Stimulated activated naive CD8-positive, alpha-beta T cell treated with anti-CD3 and anti-CD28 coated beads, Interleukin-15, amount 100 ng/mL, for 72 hours (primary cell): ENCODE results near the gene CRIM1.

ENCODE experiments used
- ATAC-seq: fragments of 150-1000 bp; cut with Tn5 transposase; 2 replicates; pipeline ENCODE4 v1.10.0; 2021; ENCODE audit warnings: mild to moderate bottlenecking, moderate library complexity
- DNase-seq, 2 donors: peaks; one replicate each; pipeline ENCODE4 v3.0.0; 2021 to 2022
- H3K27ac Mint-ChIP-seq, 2 donors: one replicate each; pipeline ENCODE4 v1.8.0; 2022; ENCODE audit warnings: mild to moderate bottlenecking in 2 of 2, mixed read lengths in 2 of 2, moderate library complexity in 2 of 2
- H3K27me3 Mint-ChIP-seq: one replicate; pipeline ENCODE4 v1.8.0; 2022; ENCODE audit warnings: mixed read lengths
- H3K4me1 Mint-ChIP-seq: one replicate; pipeline ENCODE4 v1.8.0; 2022; ENCODE audit warnings: mild to moderate bottlenecking, mixed read lengths
- H3K4me3 Mint-ChIP-seq, 2 donors: one replicate each; pipeline ENCODE4 v1.8.0; 2022; ENCODE audit warnings: mild to moderate bottlenecking in 2 of 2, mixed read lengths in 2 of 2, moderate library complexity in 1 of 2
- H3K9me3 Mint-ChIP-seq, 2 donors: one replicate each; pipeline ENCODE4 v1.8.0; 2022; ENCODE audit warnings: mixed read lengths in 2 of 2

The CRIM1 gene

DNA sequence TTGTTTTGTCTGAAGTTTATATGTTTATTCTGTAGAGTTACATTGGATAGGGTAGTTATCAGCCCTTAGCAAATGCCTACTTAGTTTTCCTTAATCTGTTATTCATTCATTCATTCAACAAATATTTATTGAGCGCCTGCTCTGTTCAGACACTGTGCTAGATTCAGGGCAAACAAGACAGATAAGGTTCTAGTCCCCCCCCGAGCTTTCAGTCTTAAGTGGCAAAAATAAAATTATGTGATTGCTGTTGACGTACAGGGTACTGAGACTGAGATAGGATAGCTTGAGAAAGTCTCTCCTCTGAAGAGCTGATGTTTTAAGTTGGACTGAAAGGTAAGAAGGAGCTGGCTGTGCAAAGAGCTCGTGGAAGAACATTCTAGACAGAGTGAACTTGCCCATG, 58.7 kb downstream of the CRIM1 start:
- H3K4me1 Mint-ChIP-seq = no peaks in the 10 kb centered on the region
- H3K4me3 Mint-ChIP-seq = no peak overlapping the region
- peak overlapping the region in 1 of 2 donors; percentile 52 for H3K27ac Mint-ChIP-seq
- H3K9me3 Mint-ChIP-seq = no peaks in the 10 kb centered on the region
- DNase-seq = no peak
- peaks cover 10% of the 10 kb centered on the region for H3K27me3 Mint-ChIP-seq
- no peak for ATAC-seq

DNA sequence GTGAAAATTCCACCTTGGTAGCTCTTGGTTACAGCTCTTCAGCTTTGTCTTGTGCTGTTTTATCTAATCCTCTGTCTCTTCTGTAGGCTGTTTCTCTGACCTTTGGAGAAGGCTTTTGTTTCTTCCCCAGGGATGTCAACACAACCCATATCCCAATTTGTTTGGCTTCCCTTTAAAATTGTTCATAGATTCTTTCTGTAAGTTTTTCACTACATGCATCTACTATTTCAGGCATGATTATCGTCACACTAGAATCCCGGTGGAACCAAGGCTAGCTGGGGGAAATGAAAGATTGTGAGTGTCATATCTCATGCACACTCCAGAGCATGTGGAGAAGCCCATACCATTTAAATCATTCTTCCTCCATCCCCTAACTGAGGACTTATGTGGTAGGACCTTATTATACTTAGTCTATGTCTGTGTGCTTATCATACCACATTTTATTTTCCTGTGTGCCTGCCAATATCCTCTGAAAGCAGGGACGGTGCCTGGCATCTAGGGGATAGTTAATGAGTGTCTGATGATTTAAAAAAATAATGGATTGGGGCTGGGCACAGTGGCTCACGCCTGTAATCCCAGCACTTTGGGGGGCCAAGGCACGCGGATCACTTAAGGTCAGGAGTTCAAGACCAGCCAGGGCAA, 59.9 kb downstream of the CRIM1 start:
- ATAC-seq (no peak), DNase-seq (no peak)
- Mint-ChIP-seq H3K4me1 (no peaks in the 10 kb centered on the region), H3K27me3 (no peaks in the 10 kb centered on the region), H3K9me3 (no peaks in the 10 kb centered on the region), H3K27ac (no peak overlapping the region), H3K4me3 (no peak overlapping the region)

DNA sequence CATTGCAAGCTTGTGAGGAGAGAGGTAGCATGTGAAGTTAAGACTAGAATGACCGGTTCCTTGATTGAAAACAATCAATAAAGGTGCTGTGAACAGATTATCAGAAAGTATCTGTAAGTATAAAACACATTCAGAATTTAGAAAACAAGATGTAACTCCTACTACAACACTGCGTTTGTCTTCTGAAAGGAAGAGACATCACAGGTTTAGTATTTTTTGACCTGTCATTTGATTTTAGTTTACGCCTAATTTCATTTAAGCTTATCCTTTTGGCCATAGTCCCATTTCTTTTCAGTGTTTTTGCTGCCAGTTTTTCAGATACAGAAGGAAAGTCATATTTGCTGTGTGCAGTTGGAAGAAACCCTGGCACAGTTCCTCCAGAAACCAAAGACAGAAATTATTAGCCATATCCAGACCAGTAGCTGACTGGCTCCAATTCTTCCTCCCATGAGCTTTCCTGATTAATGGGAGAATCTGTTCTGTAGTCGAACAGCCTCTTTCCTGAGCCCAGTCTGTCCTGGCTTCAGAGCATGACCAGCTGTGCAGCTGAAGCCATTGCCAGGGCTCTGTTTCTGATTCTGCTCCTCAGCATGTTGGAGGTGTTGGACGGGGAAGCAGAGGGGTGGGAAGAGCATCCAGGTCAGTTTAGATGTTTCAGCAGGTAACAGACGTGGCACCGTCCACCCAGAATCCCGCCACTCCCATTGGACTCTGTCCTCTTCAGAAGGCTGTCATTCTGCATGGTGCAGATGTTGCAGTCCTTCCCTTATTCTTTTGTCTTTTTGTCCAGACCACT, 61.0 kb downstream of the CRIM1 start:
- no peak overlapping the region for H3K27ac Mint-ChIP-seq
- ATAC-seq (no peak), DNase-seq (no peak)
- H3K4me3 Mint-ChIP-seq = no peak overlapping the region
- H3K9me3 Mint-ChIP-seq = no peaks in the 10 kb centered on the region
- no peaks in the 10 kb centered on the region for H3K4me1 Mint-ChIP-seq
- no peaks in the 10 kb centered on the region for H3K27me3 Mint-ChIP-seq

DNA sequence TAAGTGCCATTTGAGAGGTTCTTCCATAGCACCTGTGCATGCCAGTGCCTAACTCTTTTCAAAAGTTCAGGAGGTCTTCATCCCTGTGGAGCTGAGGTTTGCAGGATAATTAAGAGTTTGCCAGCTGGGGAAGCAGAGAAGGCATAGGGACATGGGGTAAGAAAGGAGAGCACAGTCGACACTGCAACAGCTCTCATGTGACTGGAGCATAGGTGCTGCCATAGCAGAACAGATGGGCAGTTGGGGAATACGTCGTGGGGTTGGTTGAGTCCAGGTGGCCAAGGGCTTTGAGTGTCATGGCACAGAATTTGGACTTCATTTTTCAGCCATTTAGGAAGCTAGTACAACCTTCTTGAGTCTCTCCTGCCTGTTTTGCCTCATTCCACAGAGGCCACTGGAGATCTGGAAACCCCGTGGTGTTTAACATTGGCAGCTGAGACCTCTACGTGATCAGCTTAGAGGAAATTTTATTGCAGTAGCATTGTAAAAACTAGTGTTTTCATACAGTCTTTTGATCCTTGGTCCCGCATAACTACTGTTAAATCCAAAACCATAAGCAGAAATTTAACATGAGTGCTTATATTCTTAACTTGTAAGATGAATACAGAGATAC, 65.1 kb downstream of the CRIM1 start:
- no peaks in the 10 kb centered on the region for H3K4me1 Mint-ChIP-seq
- ATAC-seq (no peak), DNase-seq (no peak)
- H3K9me3 Mint-ChIP-seq = no peaks in the 10 kb centered on the region
- H3K27ac Mint-ChIP-seq = no peak overlapping the region
- H3K27me3 Mint-ChIP-seq = no peaks in the 10 kb centered on the region
- H3K4me3 Mint-ChIP-seq = no peak overlapping the region

DNA sequence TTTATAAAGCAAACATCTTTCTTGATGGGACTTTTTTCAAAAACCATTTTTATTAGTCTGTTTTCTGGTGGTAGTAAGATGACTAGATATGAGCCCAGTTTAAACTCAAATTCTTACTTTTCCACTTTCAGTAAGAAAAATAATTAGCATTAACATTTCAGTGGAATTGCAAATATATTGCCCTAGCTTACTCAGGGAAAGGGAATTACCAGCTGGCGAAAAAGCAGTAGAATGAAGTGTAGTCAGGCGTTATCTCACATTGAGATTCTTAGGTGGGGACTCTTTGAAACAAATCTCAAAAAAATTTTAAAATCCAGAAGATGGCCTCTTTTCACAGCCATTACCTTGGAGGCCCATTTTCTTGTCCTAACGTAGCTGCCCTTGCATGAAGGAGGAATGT, 65.8 kb downstream of the CRIM1 start:
- no peak for ATAC-seq

DNA sequence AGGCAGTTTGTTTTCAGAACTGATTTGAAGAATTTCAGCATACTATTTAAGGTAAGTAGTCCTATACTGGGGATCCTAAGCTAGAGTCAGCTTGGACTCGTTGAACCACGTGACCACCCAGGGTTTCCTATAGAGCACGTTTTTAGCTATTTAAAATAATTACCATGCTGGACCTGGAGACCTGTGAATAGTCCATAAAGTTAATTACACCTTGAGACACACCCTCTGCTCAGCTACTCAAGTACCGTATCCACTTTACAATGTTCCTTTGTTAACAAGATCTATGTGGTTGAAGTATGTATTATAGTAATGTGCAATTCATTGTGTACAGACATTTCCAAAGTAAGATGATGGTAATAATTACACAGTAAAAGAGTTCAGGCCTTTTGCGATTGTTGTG, 67.6 kb downstream of the CRIM1 start:
- DNase-seq (no peak), ATAC-seq (no peak)
- Mint-ChIP-seq H3K4me3 (no peak overlapping the region), H3K27me3 (no peaks in the 10 kb centered on the region), H3K9me3 (no peaks in the 10 kb centered on the region), H3K27ac (no peak overlapping the region), H3K4me1 (no peaks in the 10 kb centered on the region)

More for the DNA sequence above, 65.8 kb downstream of the CRIM1 start:
- H3K4me3 Mint-ChIP-seq = no peak overlapping the region
- H3K27ac Mint-ChIP-seq = no peak overlapping the region
- no peaks in the 10 kb centered on the region for H3K4me1 Mint-ChIP-seq
- no peak for DNase-seq
- no peaks in the 10 kb centered on the region for H3K9me3 Mint-ChIP-seq
- H3K27me3 Mint-ChIP-seq = no peaks in the 10 kb centered on the region

DNA sequence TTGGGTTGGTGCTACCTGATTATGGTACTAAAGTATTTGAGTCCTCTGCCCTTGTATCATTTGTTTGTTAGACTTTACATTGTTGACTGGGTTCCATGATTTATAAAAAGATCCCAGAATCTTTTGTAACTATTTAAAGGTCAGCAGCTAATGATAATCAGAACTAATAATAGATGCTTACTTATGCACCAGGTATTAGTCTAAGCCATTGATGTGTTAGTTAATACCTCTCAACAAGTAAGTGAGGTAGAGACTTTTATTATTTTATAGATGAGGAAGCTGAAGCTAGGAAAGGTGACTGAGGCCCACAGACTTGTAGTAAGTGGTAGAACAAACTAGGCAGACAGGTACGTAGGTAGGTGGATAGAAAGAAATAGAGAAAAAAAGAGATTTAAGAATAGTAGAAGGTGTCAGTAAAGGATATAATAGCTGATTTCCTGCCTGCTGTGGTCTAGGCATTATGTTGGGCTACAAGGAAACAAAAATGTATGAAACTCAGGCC, 68.1 kb downstream of the CRIM1 start:
- Mint-ChIP-seq H3K4me3 (no peak overlapping the region), H3K9me3 (no peaks in the 10 kb centered on the region), H3K27me3 (no peaks in the 10 kb centered on the region), H3K27ac (peak overlapping the region in 1 of 2 donors; percentile 69), H3K4me1 (no peaks in the 10 kb centered on the region)
- ATAC-seq (no peak), DNase-seq (no peak)

DNA sequence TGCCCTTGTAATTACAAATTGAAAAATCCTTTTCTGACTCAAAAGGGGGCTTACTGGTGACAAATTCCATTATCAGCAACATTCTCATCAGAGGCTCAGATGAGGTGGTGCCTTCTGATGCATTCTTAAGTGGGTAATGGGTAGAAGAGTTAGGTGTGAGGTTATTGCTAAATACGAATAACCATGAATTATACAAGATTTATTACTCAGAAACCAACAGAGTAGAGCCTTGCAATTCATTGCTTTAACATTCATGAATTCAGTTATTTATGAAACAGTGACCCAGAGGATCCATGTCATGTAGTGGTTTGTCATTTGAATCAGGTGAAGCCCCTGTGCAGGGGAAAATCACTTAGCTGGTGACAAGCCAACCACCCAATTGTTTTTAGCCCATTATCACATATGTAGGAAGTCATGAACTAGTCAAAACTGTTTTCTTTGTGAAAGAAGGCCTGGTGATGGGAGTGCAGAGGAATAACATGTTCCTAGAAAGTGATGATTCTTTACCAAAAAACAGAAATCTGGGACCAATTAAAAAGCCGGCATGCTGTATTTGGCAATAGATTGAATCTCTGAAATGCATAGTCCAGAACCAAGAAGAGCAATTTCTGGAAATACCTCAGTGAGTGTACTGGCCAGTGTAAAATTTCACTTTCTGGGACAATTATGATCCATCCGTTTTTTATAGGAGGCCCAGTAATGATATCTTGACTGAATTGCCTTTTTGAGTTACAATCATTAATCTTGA, 70.2 kb downstream of the CRIM1 start:
- Mint-ChIP-seq H3K4me1 (no peaks in the 10 kb centered on the region), H3K4me3 (no peak overlapping the region), H3K27ac (no peak overlapping the region), H3K9me3 (no peaks in the 10 kb centered on the region), H3K27me3 (no peaks in the 10 kb centered on the region)
- ATAC-seq = no peak
- DNase-seq = no peak

DNA sequence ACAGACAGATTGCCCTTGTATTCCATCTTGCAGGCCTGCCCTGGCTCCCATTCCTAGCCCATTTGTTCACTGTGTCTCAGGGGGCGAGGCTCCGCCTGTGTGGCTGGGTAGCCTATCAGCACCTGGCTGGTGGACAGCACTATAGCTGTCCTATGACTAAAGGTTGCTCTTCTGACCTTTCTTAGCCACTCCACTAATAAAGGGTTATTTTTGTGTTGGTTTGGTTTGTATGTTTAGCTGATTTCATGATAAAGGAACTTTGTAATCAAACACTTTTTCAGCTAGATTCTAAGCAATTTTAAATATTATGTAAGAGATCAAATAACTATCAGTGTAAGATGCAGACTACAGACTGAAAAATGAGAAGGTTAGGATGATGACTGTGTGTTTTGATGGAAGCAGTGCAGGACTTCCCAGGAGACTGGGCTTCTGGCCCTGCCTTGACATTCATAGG, 72.2 kb downstream of the CRIM1 start:
- Mint-ChIP-seq H3K27me3 (no peaks in the 10 kb centered on the region), H3K9me3 (no peaks in the 10 kb centered on the region), H3K27ac (no peak overlapping the region), H3K4me3 (no peak overlapping the region), H3K4me1 (no peaks in the 10 kb centered on the region)
- no peak for DNase-seq
- peak; percentile 49 for ATAC-seq

DNA sequence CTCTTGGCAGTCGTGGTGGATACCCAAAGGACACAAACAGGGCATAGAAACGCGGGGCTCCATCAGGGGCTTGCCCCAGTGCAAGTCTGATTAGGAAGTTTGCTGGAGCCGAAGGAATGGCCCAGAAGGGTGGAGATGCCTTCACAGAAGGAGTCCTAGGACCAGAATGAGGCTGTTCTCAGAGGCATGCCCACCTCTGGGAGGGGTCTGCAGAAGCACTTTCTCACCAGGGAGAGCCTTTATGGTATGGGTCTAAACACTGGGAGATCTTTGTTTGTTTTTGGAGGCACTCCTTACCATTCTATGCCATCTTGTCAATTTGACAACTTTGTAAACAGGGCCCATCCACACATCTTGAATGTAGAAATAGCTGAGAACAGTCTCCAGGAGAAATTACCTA, 75.0 kb downstream of the CRIM1 start:
- DNase-seq (no peak), ATAC-seq (no peak)
- Mint-ChIP-seq H3K27me3 (no peaks in the 10 kb centered on the region), H3K27ac (no peak overlapping the region), H3K4me1 (no peaks in the 10 kb centered on the region), H3K4me3 (no peak overlapping the region), H3K9me3 (no peaks in the 10 kb centered on the region)

DNA sequence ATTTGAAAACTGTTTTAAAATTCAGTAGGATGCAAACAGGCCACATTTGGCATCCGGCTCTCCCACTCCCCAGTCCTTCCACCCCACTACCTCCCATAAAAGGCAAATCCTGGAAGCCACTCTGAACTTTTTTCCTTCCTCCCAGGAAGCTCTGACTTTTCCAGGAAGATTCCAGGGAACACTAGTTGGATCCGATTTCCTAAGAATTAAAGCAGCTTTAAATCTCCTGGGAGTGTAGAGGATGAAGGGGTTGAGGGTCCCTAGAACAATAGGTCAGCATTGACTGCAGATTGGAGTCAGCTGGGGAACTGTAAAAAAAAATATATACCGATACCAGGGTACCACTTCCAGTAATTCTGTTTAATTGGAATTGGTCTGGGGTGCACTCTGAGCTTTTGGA, 76.9 kb downstream of the CRIM1 start:
- ATAC-seq (no peak), DNase-seq (no peak)
- no peak overlapping the region for H3K4me3 Mint-ChIP-seq
- H3K9me3 Mint-ChIP-seq = no peaks in the 10 kb centered on the region
- H3K27me3 Mint-ChIP-seq = no peaks in the 10 kb centered on the region
- no peak overlapping the region for H3K27ac Mint-ChIP-seq
- H3K4me1 Mint-ChIP-seq = no peaks in the 10 kb centered on the region

DNA sequence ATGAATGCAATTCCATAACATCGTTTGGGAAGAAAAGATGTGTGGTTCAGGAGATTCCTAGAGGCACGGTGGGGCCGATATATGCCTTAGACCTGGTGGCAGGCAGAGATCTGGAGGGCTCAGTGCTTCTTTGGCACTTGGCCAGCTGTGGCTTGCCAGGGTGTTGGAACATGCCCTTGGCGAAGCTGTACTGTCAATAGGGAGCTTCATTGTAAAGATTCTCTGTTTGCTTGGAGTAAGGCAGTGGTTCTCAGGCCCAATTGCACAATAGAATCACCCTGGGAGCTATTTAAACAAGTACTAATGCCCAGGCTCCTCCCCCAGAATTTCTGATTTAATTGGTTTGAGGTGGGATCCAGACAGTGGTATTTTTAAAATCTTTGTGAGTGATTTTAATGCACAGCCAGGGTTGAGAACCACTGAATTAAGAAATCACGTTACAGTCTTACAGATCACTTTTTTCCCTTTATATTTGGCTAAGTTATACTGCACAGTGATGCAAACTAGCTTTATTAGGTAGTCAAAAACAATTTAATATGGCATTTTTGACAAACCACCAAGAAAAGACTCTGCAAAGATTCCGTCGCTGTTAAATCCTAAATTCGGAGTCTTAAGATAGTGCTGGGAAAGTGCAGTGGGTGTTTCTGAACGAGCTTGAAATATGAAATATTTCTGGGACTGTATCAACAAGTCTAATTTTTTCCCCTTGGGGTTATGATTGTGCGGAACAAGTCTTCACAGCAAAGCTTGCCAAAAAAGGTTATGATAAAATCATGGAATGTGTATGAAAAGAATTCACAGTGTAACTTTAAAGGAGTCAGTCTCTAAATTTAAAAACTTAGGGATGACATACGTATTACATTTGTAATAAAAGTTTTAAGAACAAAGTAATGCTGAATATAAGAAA, 78.0 kb downstream of the CRIM1 start:
- DNase-seq (no peak), ATAC-seq (no peak)
- Mint-ChIP-seq H3K27me3 (no peaks in the 10 kb centered on the region), H3K4me3 (no peak overlapping the region), H3K4me1 (no peaks in the 10 kb centered on the region), H3K27ac (no peak overlapping the region), H3K9me3 (no peaks in the 10 kb centered on the region)

DNA sequence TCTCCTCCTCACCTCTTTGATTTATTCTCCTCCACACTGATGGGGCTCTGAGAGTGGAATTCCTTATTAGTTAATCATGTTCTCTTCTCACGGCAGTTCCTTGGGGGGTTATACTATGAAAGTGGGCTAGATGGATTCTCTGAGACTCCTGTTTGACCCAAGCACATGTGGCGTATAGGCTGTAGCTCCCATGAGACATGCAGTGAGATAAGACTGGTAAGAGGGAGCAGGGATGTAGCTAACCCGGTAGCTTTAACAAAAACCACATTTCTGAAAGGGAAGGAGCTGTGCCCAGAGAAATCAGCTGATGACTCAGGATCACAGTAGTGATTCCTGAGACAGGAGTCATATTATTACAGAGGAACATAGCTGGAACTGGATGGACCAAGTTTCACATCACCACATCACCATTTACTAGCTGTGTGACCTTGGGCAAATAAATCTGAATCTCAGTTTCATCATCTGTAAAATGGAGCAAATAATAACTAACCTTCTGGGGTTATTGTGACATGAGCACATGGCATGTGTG, 82.9 kb downstream of the CRIM1 start:
- Mint-ChIP-seq H3K27me3 (no peaks in the 10 kb centered on the region), H3K4me1 (peaks cover 11% of the 10 kb centered on the region)
- no peak for DNase-seq

DNA sequence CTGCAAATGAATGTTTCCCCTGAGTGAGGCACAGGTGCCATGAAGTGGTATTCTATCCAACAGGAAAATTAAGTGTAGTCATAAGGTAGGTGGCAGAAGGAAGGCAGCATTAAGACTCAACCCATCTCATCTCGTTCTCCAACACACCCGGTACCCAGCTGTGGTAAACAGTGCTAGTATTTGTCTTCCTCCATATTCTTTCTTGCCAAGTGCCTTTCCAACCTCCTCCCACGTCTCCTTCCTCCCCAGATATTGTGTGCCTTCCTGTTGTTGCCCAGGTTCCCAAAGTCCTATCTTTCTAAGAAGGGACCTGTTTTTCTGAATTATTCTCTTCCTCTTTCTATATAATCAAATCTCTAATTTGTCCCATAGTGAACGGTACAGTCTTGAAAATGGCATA, 83.5 kb downstream of the CRIM1 start:
- H3K9me3 Mint-ChIP-seq = no peaks in the 10 kb centered on the region
- H3K27ac Mint-ChIP-seq = no peak overlapping the region
- no peak overlapping the region for H3K4me3 Mint-ChIP-seq
- H3K4me1 Mint-ChIP-seq = peaks cover 11% of the 10 kb centered on the region
- no peaks in the 10 kb centered on the region for H3K27me3 Mint-ChIP-seq
- ATAC-seq (no peak), DNase-seq (no peak)

More for the DNA sequence above, 82.9 kb downstream of the CRIM1 start:
- no peak overlapping the region for H3K4me3 Mint-ChIP-seq
- no peak overlapping the region for H3K27ac Mint-ChIP-seq
- H3K9me3 Mint-ChIP-seq = no peaks in the 10 kb centered on the region
- ATAC-seq = no peak
